ENCODE measurements around the gene TRUB1.
"Not testable (repeated sequence)": the region's sequence is repeated elsewhere in the genome, so short reads cannot be mapped to it uniquely, and the experiment has no call there.

The TRUB1 gene

DNA sequence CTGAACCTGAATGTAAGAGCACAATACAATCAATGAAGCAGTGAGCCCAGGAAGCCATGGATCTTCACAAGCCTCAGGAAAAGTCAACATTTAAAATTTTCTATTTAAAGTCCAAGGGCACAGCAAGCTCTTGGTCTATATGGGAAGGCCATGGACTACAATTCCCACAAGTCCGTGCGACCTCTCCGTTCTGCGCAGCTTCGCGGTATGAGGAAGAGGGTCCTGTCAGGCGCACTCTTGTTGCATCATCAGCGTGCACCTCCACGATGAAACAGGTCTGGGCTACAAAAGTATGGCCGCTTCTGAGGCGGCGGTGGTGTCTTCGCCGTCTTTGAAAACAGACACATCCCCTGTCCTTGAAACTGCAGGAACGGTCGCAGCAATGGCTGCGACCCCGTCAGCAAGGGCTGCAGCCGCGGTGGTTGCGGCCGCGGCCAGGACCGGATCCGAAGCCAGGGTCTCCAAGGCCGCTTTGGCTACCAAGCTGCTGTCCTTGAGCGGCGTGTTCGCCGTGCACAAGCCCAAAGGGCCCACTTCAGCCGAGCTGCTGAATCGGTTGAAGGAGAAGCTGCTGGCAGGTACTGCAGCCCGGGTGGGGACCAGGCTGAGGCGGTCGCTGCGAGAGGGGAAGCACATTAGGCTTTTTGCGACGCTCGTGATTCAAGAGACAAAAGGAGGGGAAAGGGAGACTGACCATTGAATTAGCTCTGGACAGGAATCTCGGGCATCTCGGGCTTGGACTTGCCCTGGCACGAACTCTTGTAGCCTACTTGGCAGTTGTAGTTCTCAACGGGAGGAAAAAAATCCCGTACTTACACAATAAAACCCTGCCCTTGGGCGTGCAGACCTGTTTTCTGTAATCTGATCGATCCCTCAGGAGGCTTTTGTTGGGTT is at the start of gene TRUB1:
Gene TRUB1 (plus strand): TSS at position 234 of the 894 bp plus-strand sequence. CDS start 59 bp downstream, at position 293.
- DNase-seq, result peak; percentile 90

GRCh38 chr10:114893251-114893650 is 44.7 kb upstream of the TRUB1 start:
- DNase-seq, result no peak

DNA sequence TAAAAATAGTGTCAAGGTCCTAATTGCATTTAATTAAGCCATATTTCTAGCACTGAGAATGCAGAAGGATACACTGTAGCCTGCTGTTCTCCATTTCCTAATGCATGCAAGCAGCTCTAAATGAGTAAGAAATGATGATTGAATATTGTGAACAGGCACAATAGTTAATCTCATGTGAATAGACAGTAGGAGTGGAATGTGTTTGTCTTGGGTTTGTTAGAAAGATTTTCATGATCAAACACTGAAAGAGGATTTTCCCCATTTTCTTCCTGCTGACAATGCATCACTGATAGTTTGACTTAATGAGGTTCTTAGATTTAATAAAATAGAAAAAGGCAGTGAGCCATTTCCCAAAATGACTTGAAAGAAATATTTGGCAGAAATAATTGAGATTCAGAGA is 43.1 kb upstream of the TRUB1 start:
- no peak for DNase-seq

DNA sequence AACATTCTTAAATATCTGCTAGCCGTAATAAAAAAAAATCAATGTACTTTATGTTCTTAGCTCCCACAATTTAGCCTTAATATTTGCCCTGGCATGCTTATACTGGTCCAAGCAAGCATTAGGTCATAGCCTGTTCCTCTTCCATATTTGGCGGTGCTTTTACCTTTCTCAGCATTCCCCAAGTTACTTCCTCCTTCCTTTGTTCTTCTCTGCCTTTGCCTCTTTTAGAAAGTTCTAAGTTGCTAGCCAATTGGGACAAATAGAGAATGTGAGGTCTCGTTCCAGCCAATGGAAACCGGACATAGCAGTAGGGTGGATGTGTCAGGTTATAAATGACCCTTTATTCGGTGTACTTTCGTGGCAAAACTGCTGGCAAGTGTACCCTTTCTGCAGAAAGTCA is 41.0 kb upstream of the TRUB1 start:
- DNase-seq, result not testable (repeated sequence)

GRCh38 chr10:114897593-114897992 is 40.4 kb upstream of the TRUB1 start:
- no peak for DNase-seq

- DNase-seq, result no peak
Measured at GRCh38 chr10:114899982-114900381, 38.0 kb upstream of the TRUB1 start.

DNA sequence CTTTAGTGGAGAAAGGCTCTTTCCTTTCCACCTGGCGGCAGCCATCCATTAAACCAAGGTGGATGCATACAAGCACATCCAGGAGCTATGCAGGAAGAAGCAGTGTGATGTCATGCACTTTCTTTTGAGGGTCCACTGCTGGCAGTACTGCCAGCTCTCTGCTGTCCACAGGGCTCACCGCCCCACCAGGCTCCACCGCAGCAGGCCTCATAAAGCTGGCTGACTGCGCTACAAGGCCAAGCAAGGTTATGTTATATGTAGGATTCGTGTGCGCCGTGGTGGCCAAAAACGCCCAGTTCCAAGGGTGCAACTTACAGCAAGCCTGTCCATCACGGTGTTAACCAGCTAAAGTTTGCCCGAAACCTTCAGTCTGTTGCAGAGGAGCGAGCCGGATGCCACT is 37.3 kb upstream of the TRUB1 start:
- no peak for DNase-seq

DNA sequence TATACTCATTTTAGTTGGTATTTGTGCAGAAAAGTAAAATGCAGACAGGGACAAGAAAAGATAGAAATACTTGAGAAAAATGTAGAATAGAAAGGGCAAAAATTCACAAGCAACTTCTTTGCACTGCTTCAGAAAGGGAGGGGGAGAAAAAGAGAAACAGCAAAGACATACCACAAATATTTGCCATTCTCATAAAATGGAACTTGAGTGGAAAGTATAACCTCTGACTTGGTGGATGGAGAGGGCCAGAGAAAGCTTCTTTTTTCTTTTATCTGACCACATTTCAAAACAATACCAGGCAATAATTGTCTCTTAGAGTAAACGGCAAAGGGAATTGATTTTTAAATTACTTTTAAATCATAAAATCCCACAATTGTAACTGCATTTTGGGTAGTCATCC is 35.8 kb upstream of the TRUB1 start:
- DNase-seq, result no peak

- DNase-seq, result no peak
Measured at GRCh38 chr10:114905450-114905849, 32.5 kb upstream of the TRUB1 start.

DNA sequence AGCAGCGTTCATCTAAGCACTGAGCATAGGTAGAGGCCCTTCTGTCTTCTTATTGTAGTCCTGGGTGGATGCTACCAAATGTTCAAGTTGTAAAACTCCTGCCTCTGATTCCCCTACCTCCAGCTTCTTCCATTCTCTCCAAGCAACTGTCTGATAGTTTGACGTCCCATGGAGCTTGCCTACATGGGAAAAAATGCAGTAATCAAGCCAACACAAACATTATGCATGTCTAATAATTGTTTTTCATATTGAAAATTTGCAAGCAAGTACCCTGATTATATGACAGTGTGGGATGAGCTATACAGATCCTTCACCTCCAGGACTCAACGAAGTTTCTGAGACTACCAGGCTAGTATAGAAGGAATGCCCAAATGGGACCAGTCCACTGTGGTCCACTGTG is 31.0 kb upstream of the TRUB1 start:
- no peak for DNase-seq

DNA sequence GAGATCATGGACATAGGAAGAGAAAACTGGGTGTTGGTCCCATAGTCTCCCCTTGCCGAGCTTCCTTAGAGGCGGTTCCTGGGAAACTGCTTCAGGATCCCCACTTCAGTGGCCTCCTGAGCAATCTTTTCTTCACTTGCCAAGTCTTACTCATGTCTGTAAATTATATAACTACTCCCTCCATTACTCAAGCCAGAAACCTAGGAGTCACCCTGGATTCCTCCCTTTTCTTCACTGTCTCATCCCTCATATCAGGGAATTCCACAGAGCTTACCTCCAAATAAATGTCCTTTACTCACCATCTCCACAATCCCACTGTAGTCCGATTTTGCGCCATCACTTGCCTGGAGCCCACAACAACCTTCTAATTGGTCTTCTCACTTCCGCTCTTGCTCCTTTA is 29.1 kb upstream of the TRUB1 start:
- no peak for DNase-seq

DNA sequence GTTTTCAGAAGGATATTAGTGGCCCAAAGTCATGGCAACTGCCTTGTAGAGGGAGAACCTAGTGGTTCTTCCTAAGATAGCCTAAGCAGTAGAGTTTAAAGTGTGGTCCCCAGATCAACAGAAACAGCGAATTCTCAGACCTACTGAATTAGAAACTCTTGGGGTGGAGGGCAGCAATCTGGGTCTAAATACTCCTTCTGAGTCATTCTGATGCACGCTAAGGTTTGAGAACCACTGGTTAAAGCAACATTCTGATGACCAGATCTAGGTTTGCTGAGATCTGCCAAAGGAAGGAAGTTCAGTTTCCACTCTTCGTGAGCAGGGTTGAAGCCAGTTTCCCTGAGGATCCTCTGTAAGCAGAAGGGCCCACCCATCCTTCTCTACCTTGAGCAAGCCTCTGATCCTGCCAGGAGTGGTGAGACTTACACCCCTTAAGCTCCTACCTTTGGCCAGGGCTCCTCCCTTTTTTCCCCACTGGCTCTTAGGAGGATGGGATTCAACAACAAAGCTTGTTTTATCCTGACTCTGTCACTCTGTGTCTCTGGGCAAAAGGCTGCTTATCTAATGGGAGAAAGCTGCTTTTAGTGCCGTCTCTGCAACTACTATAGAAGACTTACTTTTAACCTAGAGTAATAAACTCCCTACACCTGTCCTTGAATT is 26.8 kb upstream of the TRUB1 start:
- no peak for DNase-seq

DNA sequence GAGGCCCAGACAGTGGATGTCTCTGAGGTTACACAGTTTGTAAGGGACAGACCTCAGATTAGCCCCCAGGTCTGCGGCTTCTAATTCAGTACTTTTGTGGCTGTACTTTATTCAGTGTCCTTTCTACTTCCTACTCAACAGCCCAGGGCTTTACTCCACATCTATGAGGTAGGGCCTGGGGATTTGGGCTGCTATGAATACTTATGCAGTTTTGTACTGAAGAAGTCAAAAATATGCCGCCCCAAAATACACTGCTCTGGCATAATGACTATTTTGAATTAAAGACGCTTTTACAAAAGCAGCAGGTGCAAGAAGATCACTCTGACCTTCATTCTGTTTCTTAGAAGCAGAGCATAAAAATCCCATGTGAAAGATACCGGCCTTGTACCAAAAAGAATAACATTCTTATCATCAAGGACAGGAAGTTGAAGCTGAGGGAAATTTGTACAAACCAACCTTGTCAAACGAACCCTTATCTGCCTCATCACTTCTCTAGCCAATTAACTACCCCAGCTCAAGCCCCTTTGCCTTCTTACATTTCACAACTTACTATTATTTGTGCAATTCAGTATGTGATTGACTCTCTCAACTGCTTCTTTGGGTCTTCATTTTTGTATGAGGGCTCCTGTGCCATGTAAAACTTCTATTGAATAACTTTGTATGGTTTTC is 26.1 kb upstream of the TRUB1 start:
- DNase-seq, result no peak

DNA sequence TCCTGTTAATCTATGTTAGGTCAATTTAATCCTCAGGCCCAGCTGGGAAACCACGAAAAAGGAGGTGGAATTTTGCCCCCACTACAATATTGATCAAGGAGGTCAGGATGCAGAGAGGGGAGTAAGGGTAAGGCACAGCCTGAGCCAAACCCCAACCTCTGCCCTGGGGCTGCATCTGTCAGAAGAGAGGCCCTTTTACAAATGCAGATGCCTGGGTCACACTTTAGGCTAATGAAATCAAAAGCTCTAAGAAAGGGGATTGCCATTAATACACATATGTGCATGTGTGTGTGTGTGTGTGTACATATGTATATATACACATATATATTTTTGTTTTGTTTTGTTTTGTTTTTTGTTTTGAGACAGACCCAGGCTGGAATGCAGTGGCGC is 25.5 kb upstream of the TRUB1 start:
- DNase-seq, result no peak

- no peak for DNase-seq
Measured at GRCh38 chr10:114914560-114914959, 23.4 kb upstream of the TRUB1 start.

DNA sequence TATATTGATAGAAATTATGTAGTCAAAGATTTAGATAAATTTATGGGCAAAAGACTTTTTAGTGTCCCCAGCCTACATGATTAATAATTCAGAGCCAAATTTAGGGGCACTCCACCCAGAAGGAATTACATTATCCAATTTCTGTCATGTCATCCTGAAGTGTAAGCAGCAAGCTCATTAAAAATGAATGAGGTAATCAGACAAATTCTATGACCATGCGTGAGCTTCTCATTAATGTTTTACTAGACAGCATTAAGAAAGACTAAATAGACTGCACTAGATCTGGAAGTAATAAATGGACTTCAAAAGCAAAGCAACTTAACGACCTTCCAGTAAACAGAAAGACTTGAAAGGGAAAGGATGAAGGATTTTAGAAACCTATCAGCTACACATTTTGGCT is 22.7 kb upstream of the TRUB1 start:
- no peak for DNase-seq

DNA sequence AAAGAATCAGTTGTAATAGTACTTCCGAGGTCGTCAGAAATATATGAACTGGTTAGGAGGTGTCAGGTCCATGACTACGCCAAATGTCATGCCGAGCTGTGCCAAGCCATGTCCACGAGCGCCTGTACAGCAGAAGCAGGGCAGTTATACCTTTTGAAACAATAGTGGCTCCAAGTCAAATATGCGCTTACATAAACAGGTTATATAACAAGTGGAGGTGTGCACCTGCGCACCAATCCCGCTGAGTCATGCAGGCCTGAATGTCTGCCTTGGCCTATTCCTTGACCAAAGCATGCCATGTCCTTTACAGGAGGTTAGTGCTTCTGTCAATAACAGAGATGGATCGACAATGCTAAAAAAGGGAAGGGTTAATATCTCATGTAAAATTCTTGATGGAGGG is 21.3 kb upstream of the TRUB1 start:
- no peak for DNase-seq

DNA sequence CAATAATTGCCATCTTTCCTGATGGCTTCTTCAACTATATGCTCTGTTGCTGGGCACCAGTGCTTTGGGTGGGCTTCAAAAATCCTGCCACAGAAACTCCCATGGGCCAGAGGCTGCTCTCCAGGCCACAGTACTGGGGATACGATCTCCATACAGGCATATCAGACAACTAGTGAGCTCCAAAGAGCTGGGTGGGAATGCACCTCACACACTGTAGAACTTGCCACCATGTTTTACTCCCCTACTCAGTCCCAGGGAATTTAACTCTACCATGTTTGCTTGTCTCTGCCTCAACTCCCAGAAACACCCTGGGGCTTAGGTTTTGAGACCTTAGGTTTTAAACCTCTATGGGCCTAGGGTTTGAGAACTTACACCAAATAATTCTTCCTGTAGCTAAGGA is 20.5 kb upstream of the TRUB1 start:
- no peak for DNase-seq

DNA sequence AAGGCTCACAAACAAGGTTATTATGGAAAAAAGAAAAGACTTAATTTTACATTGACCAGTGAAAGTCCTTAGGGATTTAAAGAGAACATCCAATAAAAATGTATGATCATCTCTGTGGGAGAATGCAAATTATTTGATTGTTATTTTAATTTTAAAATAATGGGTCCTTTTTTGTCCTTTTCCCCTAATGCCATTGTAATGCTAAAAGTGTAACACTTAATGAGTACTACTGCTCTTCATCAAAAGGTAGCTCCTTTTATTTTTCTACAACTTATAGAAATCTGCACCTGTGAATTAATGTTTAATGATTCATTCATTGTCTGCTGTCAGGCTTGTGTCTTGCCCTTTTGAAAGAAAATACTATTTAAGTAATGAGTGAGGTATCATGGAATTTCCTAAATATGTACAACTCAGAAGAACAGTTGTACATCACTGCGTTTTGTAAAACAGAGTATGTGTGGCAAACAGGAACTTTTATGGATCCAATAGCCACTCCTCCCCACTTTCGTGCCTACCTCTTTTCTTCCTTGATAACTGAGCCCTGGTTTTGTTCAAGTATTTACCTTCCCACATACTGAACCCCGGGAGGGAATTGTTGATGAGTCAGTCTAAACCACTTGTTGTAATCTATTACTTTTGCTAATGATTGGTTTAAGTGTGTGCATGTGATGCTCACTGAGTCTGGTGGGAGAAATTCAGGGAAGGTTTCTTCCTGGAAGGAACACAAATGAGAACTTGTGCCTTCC is 19.9 kb upstream of the TRUB1 start:
- DNase-seq, result no peak

DNA sequence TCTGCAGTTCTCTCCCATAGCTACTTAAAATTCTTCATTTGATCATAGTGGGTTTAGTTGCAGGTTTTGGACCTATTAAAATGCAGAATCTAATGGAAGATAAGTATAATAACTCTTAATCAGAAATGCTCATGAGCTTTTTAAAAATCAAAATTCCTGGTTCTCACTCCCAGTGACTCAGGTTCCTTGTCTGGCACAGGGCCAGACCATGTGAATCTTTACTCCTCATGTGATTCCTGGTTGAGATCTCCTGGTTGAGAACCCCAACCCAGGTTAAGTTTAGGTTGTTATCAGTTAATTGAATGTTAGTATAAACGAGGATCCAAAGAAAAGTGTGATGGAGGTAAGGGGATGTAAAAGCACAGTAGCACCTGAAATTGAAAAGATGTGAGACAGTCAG is 17.5 kb upstream of the TRUB1 start:
- DNase-seq, result no peak

DNA sequence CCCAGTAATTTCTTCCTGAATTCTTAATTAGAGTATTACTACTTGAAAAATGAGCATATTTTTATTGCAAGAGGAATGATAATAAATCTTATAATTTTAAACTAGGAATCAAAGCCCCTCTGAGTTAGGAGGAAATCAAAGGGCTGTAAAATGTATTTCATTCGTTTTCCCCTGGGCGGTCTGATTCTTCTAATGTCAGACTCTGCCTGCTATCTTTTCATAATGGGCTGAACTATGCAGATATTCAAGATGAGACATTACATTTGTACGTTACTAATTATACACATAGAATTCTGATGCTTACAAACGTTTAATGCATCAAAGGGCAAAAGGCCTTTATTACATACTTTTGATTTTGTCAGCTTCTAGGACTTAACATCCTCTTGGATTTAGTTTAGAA is 16.0 kb upstream of the TRUB1 start:
- no peak for DNase-seq

DNA sequence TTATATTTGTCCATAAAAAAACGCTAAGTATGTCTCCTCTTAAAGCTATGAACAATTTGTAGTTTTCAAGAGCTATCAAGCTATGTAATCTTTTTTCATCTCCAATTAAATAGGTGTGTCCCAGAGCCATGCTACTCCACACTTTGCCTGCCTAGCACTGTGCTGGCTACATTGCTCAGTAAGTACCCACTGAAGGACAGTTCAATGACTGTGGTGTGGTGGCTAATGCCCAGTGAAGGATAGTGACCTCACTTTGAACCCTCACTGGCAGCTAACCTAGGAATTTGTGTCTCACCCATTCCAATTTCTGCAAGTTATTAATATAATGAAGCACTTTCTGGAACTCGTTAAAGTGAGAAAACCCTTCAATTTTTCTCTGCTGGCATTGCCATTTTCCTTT is 14.4 kb upstream of the TRUB1 start:
- DNase-seq, result no peak
